ENCODE results near the gene OR4B1. TPM values are rescaled to one million over a fixed set of nuclear protein-coding genes. Genes with fewer than 3 reads are reported as not detected.

The OR4B1 gene
- total RNA-seq, 1 donor, result not detected

DNA sequence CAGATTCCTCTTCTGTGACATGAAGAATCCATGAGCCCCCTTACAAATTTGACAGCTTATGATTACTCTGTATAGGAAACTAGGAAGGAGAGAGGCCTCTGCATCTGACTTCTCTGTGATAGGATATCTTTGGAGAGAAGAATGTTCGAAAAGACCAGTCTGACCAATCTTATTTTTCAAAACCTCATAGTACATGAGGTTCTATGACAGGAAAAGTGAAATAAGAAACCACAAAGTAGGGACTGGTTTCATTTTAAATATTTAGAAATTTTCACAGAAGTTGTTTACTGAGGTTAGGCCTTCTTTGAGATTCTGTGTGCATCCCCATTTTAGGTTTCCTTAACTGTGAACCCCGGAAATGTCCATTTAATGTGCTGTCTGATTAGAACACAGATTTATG is 45.0 kb downstream of the OR4B1 start:
- Histone ChIP-seq H3K27me3 (ENCODE audit: insufficient read depth, low read length) (no peaks in the 10 kb centered on the region), H4K20me1 (ENCODE audit: insufficient read depth, low read length) (no peaks in the 10 kb centered on the region), H3K4me2 (ENCODE audit: insufficient read depth, low read length) (no peak overlapping the region), H3K27ac (ENCODE audit: low read depth, low read length) (no peak overlapping the region), H3K4me3 (ENCODE audit: insufficient read depth, low read length) (no peak overlapping the region), H2AFZ (ENCODE audit: low read length) (no peak overlapping the region), H3K9me3 (ENCODE audit: low read depth, low read length) (no peaks in the 10 kb centered on the region), H3K4me1 (ENCODE audit: insufficient read depth, low read length) (no peaks in the 10 kb centered on the region), H3K79me2 (ENCODE audit: insufficient read depth, low read length) (no peaks in the 10 kb centered on the region), H3K36me3 (ENCODE audit: insufficient read depth, low read length) (no peaks in the 10 kb centered on the region)
- TF ChIP-seq, protein P1, sequence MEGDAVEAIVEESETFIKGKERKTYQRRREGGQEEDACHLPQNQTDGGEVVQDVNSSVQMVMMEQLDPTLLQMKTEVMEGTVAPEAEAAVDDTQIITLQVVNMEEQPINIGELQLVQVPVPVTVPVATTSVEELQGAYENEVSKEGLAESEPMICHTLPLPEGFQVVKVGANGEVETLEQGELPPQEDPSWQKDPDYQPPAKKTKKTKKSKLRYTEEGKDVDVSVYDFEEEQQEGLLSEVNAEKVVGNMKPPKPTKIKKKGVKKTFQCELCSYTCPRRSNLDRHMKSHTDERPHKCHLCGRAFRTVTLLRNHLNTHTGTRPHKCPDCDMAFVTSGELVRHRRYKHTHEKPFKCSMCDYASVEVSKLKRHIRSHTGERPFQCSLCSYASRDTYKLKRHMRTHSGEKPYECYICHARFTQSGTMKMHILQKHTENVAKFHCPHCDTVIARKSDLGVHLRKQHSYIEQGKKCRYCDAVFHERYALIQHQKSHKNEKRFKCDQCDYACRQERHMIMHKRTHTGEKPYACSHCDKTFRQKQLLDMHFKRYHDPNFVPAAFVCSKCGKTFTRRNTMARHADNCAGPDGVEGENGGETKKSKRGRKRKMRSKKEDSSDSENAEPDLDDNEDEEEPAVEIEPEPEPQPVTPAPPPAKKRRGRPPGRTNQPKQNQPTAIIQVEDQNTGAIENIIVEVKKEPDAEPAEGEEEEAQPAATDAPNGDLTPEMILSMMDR (IDR thresholded peaks at IDR 0.05; ENCODE audit: extremely low read depth, low read depth, low read length), result no peak
- no peak for DNase-seq (ENCODE audit: insufficient read length, low spot score, missing footprints)

GRCh38 chr11:48263423-48263911 is 46.9 kb downstream of the OR4B1 start, which contains the start of gene OR4X1:
Gene OR4X1, plus strand, starts transcription at chr11:48263861. Its CDS starts 0 bp downstream, at chr11:48263861.
- no peak within 1 kb of the TSS for H3K4me2 ChIP-seq (ENCODE audit: insufficient read depth, low read length)
- H3K36me3 ChIP-seq (ENCODE audit: insufficient read depth, low read length), result no peaks in the 10 kb centered on the region
- no peaks in the 10 kb centered on the region for H3K4me1 ChIP-seq (ENCODE audit: insufficient read depth, low read length)
- H3K9me3 ChIP-seq (ENCODE audit: low read depth, low read length), result no peaks in the 10 kb centered on the region
- no peaks in the 10 kb centered on the region for H4K20me1 ChIP-seq (ENCODE audit: insufficient read depth, low read length)
- H3K27ac ChIP-seq (ENCODE audit: low read depth, low read length), result no peak within 1 kb of the TSS
- no peaks in the 10 kb centered on the region for H3K27me3 ChIP-seq (ENCODE audit: insufficient read depth, low read length)
- no peak for DNase-seq (ENCODE audit: insufficient read length, low spot score, missing footprints)
- H3K4me3 ChIP-seq (ENCODE audit: insufficient read depth, low read length), result no peak within 1 kb of the TSS
- H3K79me2 ChIP-seq (ENCODE audit: insufficient read depth, low read length), result no peaks in the 10 kb centered on the region
- TF ChIP-seq, protein P1 (IDR thresholded peaks at IDR 0.05; ENCODE audit: extremely low read depth, low read depth, low read length), result no peak
- H2AFZ ChIP-seq (ENCODE audit: low read length), result no peak within 1 kb of the TSS

Other genes starting within 250 kb of the OR4B1 start
- 9.1 and 10.9 TPM in 2 replicates for gene PTPRJ, start 236.3 kb upstream of the OR4B1 start, total RNA-seq
- not detected in 2 replicates for gene OR4X2, start 28.3 kb downstream of the OR4B1 start, total RNA-seq
- gene OR4X1, start 47.1 kb downstream of the OR4B1 start, total RNA-seq, result not detected in 2 replicates
- gene OR4S1, start 89.4 kb downstream of the OR4B1 start, total RNA-seq, result not detected in 2 replicates
- not detected in 2 replicates for gene OR4C3, start 108.1 kb downstream of the OR4B1 start, total RNA-seq
- gene OR4C5, start 149.7 kb downstream of the OR4B1 start, total RNA-seq, result not detected in 2 replicates